Endothelial cell of umbilical vein (primary cell): ENCODE measurements around the gene PALMD. TPM values are rescaled to one million over a fixed set of nuclear protein-coding genes. Genes with fewer than 3 reads are reported as not detected.

Source experiments
- BruUV-seq: library from RNA; stranded (reverse); fragments of 400-500 nt; replicated peaks from 2 replicates; lab custom pipeline; 2021; lab: Mats Ljungman, UMichigan
- CTCF ChIA-PET: fragments of 300-600, 350-600 bp; sonication (Branson Sonifier 250); formaldehyde crosslinking; loops from one replicate; lab custom pipeline; 2021; ENCODE audit warnings: antibody characterized with exemption, inconsistent platforms; lab: Charles Lee
- POLR2A ChIA-PET: fragments of 300-600, 350-600 bp; sonication (Branson Sonifier 250); formaldehyde crosslinking; loops from one replicate; lab custom pipeline; 2021; ENCODE audit warnings: antibody characterized with exemption, inconsistent platforms; lab: Charles Lee
- DNase-seq: peaks from one replicate; pipeline ENCODE4 v3.0.0-alpha.2; 2011; ENCODE audit warnings: low read depth, low spot score
- FAIRE-seq: peaks from 2 replicates; lab custom pipeline; 2011; peaks lifted over from hg19 to GRCh38; lab: Jason Lieb, UNC
- H2AFZ ChIP-seq: 2 replicates; pipeline ENCODE4 v1.6.0; 2012; ENCODE audit warnings: low read depth, low read length, control low read depth, inconsistent platforms
- H3K27ac ChIP-seq: 2 replicates; pipeline ENCODE4 v1.5.1; 2011; ENCODE audit warnings: low read depth, mild to moderate bottlenecking, control low read depth, low read length, moderate library complexity; ENCODE audit not compliant: insufficient read depth
- H3K27me3 ChIP-seq, 2 experiments: 2 replicates each; pipeline versions ENCODE4 v1.6.0 to v1.6.1; 2011; ENCODE audit warnings: low read length in 2 of 2, mixed read lengths in 1 of 2; ENCODE audit not compliant: control insufficient read depth in 2 of 2, insufficient read depth in 2 of 2
- H3K36me3 ChIP-seq, 2 experiments: 2 replicates in 1 of 2; 3 replicates in 1 of 2; pipeline ENCODE4 v1.5.1; 2011; ENCODE audit warnings: low read length in 2 of 2, mild to moderate bottlenecking in 1 of 2, moderate library complexity in 1 of 2; ENCODE audit not compliant: control insufficient read depth in 2 of 2, insufficient read depth in 2 of 2; ENCODE audit errors: extremely low read depth in 1 of 2
- H3K4me1 ChIP-seq: 3 replicates; pipeline ENCODE4 v1.5.1; 2011; ENCODE audit warnings: mild to moderate bottlenecking, low read length; ENCODE audit not compliant: control insufficient read depth, insufficient read depth; ENCODE audit errors: extremely low read depth
- H3K4me2 ChIP-seq: 2 replicates; pipeline ENCODE4 v1.6.1; 2011; ENCODE audit warnings: low read length, control low read depth, mixed read lengths; ENCODE audit not compliant: insufficient read depth
- H3K4me3 ChIP-seq, 3 experiments: fragments of 200-600 bp in 1 of 3; sonication (generic), shearing (Covaris generic) in 1 of 3; replicated peaks in 1 of 3; 2 replicates each; pipeline ENCODE4 v1.5.1; 2011 to 2016; ENCODE audit warnings: control low read depth in 3 of 3, low read length in 3 of 3, mild to moderate bottlenecking in 2 of 3, inconsistent platforms in 1 of 3, low read depth in 1 of 3, moderate library complexity in 1 of 3; ENCODE audit not compliant: insufficient read depth in 1 of 3
- H3K79me2 ChIP-seq: 2 replicates; pipeline ENCODE4 v1.6.0; 2012; ENCODE audit warnings: low read length, inconsistent platforms; ENCODE audit not compliant: control insufficient read depth, insufficient read depth
- H3K9ac ChIP-seq: replicated peaks from 2 replicates; pipeline ENCODE3; 2011; ENCODE audit warnings: low read length, control low read depth; ENCODE audit not compliant: insufficient read depth; ENCODE audit errors: extremely low read depth
- H3K9me1 ChIP-seq: replicated peaks from 3 replicates; pipeline ENCODE4 v1.6.0; 2011; ENCODE audit warnings: mild to moderate bottlenecking, low read length; ENCODE audit not compliant: control insufficient read depth, insufficient read depth; ENCODE audit errors: extremely low read depth
- H3K9me3 ChIP-seq: replicated peaks from 2 replicates; pipeline ENCODE4 v1.5.1; 2012; ENCODE audit warnings: low read length, inconsistent platforms; ENCODE audit not compliant: control insufficient read depth, insufficient read depth
- H4K20me1 ChIP-seq: replicated peaks from 2 replicates; pipeline ENCODE3; 2011; ENCODE audit warnings: mild to moderate bottlenecking, low read length; ENCODE audit not compliant: control insufficient read depth, insufficient read depth; ENCODE audit errors: extremely low read depth
- CTCF ChIP-seq, 2 donors: IDR thresholded peaks; 1 replicate in 1 of 2; 2 replicates in 1 of 2; pipeline ENCODE4 v1.5.1; 2011; ENCODE audit warnings: low read length in 2 of 2, mild to moderate bottlenecking in 2 of 2, moderate library complexity in 2 of 2, control low read depth in 1 of 2, inconsistent platforms in 1 of 2, low read depth in 1 of 2; ENCODE audit not compliant: insufficient read depth in 1 of 2; ENCODE audit errors: extremely low read depth in 1 of 2
- EZH2 ChIP-seq: IDR thresholded peaks from 2 replicates; pipeline ENCODE4 v1.6.1; 2012; ENCODE audit warnings: borderline replicate concordance, low read depth, mild to moderate bottlenecking, moderate library complexity, low read length, inconsistent platforms; ENCODE audit not compliant: severe bottlenecking
- FOS ChIP-seq: IDR thresholded peaks from 2 replicates; pipeline ENCODE4 v1.6.1; 2011; ENCODE audit warnings: mild to moderate bottlenecking, low read length, moderate library complexity, borderline replicate concordance; ENCODE audit not compliant: insufficient read depth
- GATA2 ChIP-seq: IDR thresholded peaks from 2 replicates; pipeline ENCODE4 v1.7.0; 2011; ENCODE audit warnings: low read depth, mild to moderate bottlenecking, moderate library complexity, mixed read lengths, low read length; ENCODE audit not compliant: insufficient read length, insufficient read depth
- JUN ChIP-seq: IDR thresholded peaks from 2 replicates; pipeline ENCODE4 v1.6.1; 2011; ENCODE audit warnings: borderline replicate concordance, low read depth; ENCODE audit not compliant: insufficient read length, insufficient read depth
- MAX ChIP-seq: IDR thresholded peaks from 2 replicates; pipeline ENCODE4 v1.6.1; 2011; ENCODE audit not compliant: insufficient read depth, insufficient read length
- MYC ChIP-seq: IDR thresholded peaks from one replicate; pipeline ENCODE4 v1.6.1; 2011; ENCODE audit warnings: mild to moderate bottlenecking, low read depth, low read length
- POLR2A ChIP-seq: IDR thresholded peaks from 2 replicates; pipeline ENCODE4 v1.6.1; 2012; ENCODE audit warnings: low read depth, mild to moderate bottlenecking, control low read depth, low read length
- POLR2AphosphoS5 ChIP-seq: IDR thresholded peaks from 2 replicates; pipeline ENCODE4 v1.6.1; 2012; ENCODE audit warnings: low read depth, mild to moderate bottlenecking, control low read depth, low read length, moderate library complexity; ENCODE audit not compliant: insufficient read depth
- dilution Hi-C: fragments of 300-500 bp; cut with MboI; formaldehyde crosslinking; loops from one replicate; pipeline ENCODE4 v1.15.0; 2019; ENCODE audit warnings: low sequenced_read_pairs; ENCODE audit not compliant: extremely low pct_ligation_motif_present
- intact Hi-C: fragments of 100-400 bp; cut with micrococcal nuclease; formaldehyde crosslinking; loops from one replicate; pipeline ENCODE4 v1.10.0; 2022
- polyA plus RNA-seq, 4 experiments: library from polyadenylated mRNA; depleted of rRNA in 3 of 4; stranded (reverse) in 3 of 4; unstranded in 1 of 4; fragments of >200 nt; gene quantifications; 2 replicates each; pipeline versions ENCODE4 v1.2.1 to v1.2.3, GENCODE V29; 2011 to 2012; ENCODE audit warnings: missing spikeins in 1 of 4
- total RNA-seq: library from RNA; stranded (reverse); gene quantifications from 2 replicates; pipeline ENCODE4 v1.2.3, GENCODE V29; 2021

Gene PALMD
- total and polyA plus RNA-seq, 2 donors (not counting 3 experiments of a cell fraction or from before 2014, with no cell fraction given): 52.6 to 137 TPM

- ChIA-PET CTCF (interaction anchor here (1.1 to 1.4 kb wide), 3 partner anchors 10 to 33 kb away, joined by 3 to 6 read pairs (median 3); partner anchors contain the start of gene PALMD), POLR2A (interaction anchor here (1.5 kb wide), 1 partner anchor 34 kb away, joined by 3 read pairs; no protein-coding TSS in a partner anchor)
- peaks cover 87% of the 10 kb centered on the region for H3K4me1 ChIP-seq
- H3K27me3 ChIP-seq: no peaks in the 10 kb centered on the region
- dilution Hi-C loops: no loop called here
- FAIRE-seq (no peak), DNase-seq (no peak)
- no peak overlapping the region for H3K4me3 ChIP-seq
- peaks cover 80% of the 10 kb centered on the region for H3K79me2 ChIP-seq
- no TSS peak for BruUV-seq
- no peak overlapping the region for H3K9ac ChIP-seq
- H3K27ac ChIP-seq: peak overlapping the region; percentile 94
- no peaks in the 10 kb centered on the region for H4K20me1 ChIP-seq
- no peak overlapping the region for H2AFZ ChIP-seq
- TF ChIP-seq POLR2A (no peak), FOS (no peak), GATA2 (no peak), JUN (no peak), MYC (no peak), POLR2AphosphoS5 (no peak), EZH2 (no peak), MAX (no peak), CTCF (IDR thresholded peaks at IDR 0.05; ENCODE audit: extremely low read depth in 1 of 2, insufficient read depth in 1 of 2, low read depth in 1 of 2, low read length in 2 of 2) (no peak)
- intact Hi-C loops: loop anchor here (10.0 kb wide), 1 partner anchor 377 kb away; a partner anchor contains a TSS
- H3K9me3 ChIP-seq: no peaks in the 10 kb centered on the region
- H3K9me1 ChIP-seq: no peaks in the 10 kb centered on the region
- H3K36me3 ChIP-seq: peaks cover 0 to 11% of the 10 kb centered on the region in 2 experiments
- peak overlapping the region; percentile 81 for H3K4me2 ChIP-seq
Measured at GRCh38 chr1:99658031-99658290, 12.0 kb downstream of the PALMD start.
